ENCODE measurements around the gene TSPAN4. TPM values are rescaled to one million over a fixed set of nuclear protein-coding genes. Genes with fewer than 3 reads are reported as not detected.

Gene TSPAN4
- total RNA-seq, 2 experiments from 2014 or later, result 1.6 to 2.0 TPM

DNA sequence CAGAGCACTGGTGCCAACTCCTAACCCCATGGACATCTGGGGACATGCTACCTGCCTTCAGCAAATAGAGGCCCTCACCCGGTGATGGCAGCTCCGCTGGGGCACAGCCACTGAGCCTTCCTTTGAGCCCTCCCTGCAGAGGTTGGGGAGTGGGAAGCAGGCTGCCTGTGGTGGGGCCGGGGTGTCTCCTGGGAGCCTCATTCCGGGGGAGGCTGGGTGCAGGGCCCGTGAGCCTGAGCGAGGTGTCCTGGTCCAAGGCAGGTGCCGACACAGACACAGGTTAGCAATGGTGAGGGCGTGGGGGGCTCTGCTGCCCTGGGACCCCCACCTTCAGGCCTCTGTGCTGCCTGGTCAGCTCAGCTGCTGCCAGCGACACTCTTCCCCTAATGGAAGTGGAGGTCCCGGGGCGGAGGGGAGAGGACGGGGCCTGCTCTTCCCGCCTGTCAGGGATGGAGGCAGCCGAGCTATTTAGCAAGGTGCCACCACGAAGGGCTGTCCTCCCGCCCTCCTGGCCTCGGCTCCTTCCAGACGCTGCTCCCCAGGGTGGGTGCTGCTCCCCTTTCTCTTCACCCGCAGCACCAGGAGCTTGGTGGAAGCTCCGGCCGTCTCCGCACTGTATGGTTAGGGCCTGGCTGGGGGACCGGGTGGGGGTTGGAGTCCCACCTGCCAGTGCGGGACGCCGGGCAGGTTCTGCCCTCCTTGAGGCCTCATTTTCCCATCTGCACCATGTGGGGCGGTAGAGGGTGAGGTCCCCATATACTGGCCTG, 11.2 kb downstream of the TSPAN4 start:
- no peak overlapping the region for H3K27ac ChIP-seq (ENCODE audit: low read depth in 1 of 2, low read length in 2 of 2)
- CTCF ChIA-PET, result no interaction called here
- H3K9me3 Mint-ChIP-seq, result no peaks in the 10 kb centered on the region
- POLR2A ChIA-PET, result no interaction called here
- DNase-seq (no peak), ATAC-seq (ENCODE audit: poor library complexity) (no peak)
- intact Hi-C loops (cut with DNase I, micrococcal nuclease), result no loop called here
- no peaks in the 10 kb centered on the region for H3K27me3 Mint-ChIP-seq
- TF ChIP-seq, protein P1, sequence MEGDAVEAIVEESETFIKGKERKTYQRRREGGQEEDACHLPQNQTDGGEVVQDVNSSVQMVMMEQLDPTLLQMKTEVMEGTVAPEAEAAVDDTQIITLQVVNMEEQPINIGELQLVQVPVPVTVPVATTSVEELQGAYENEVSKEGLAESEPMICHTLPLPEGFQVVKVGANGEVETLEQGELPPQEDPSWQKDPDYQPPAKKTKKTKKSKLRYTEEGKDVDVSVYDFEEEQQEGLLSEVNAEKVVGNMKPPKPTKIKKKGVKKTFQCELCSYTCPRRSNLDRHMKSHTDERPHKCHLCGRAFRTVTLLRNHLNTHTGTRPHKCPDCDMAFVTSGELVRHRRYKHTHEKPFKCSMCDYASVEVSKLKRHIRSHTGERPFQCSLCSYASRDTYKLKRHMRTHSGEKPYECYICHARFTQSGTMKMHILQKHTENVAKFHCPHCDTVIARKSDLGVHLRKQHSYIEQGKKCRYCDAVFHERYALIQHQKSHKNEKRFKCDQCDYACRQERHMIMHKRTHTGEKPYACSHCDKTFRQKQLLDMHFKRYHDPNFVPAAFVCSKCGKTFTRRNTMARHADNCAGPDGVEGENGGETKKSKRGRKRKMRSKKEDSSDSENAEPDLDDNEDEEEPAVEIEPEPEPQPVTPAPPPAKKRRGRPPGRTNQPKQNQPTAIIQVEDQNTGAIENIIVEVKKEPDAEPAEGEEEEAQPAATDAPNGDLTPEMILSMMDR (IDR thresholded peaks at IDR 0.05), result no peak
- H3K27ac Mint-ChIP-seq, result no peak overlapping the region
- H3K27me3 ChIP-seq (ENCODE audit: control insufficient read depth in 1 of 2, insufficient read depth in 2 of 2, low read length in 2 of 2), result peaks cover 2 to 12% of the 10 kb centered on the region in 2 experiments
- no peak overlapping the region for H3K4me3 Mint-ChIP-seq
- H3K36me3 ChIP-seq (ENCODE audit: insufficient read depth, low read length), result no peaks in the 10 kb centered on the region
- no peaks in the 10 kb centered on the region for H3K36me3 Mint-ChIP-seq (ENCODE audit: low read depth)
- H3K4me3 ChIP-seq (ENCODE audit: low read length), result no peak overlapping the region
- H3K4me1 Mint-ChIP-seq (ENCODE audit: low read depth), result no peaks in the 10 kb centered on the region
- H3K4me1 ChIP-seq (ENCODE audit: insufficient read depth, low read length), result peaks cover 6% of the 10 kb centered on the region
- H3K9me3 ChIP-seq (ENCODE audit: control insufficient read depth in 1 of 2, insufficient read depth in 1 of 2, low read length in 2 of 2), result peaks cover 0 to 7% of the 10 kb centered on the region in 2 experiments

DNA sequence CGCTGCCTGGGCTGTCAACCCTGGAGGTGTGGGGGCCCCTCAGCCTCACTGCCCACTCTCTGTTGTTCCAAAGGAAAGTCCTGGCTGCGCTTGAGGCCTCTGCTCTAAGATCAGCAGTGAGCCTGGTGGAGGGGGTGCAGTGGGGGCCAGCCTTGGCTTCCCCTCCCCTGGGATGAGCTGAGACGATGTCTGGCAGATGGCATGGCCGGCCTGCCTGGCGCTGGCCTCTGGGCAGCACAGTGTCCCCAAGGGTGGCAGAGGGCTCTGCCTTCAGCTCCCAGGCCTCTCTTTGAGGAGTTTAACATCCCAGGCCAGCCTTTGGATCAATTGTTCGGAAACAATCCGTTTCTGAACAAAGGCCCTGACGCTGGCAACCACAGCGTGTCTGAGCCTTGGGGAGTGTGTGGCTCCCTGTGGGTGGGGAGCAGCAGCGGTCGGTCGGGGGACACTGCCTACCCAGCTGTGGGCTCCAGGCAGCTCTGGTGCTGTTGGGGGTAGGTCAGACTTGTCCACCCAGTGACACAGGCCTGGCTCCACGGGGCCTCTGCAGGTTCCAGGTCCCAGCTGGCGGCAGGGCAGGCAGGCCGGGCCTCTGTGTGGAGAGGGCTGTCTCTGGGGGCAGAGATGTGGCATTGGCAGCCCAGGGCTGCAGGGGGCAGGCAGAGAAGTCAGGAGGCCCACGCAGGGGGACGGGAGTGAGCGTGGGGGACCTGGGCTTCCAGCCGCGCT, 12.1 kb downstream of the TSPAN4 start:
- Mint-ChIP-seq H3K36me3 (ENCODE audit: low read depth) (no peaks in the 10 kb centered on the region), H3K9me3 (no peaks in the 10 kb centered on the region), H3K4me3 (no peak overlapping the region), H3K27ac (no peak overlapping the region), H3K4me1 (ENCODE audit: low read depth) (no peaks in the 10 kb centered on the region), H3K27me3 (no peaks in the 10 kb centered on the region)
- H3K4me3 ChIP-seq (ENCODE audit: low read length), result no peak overlapping the region
- intact Hi-C loops (cut with DNase I, micrococcal nuclease), result no loop called here
- DNase-seq, result no peak
- TF ChIP-seq, protein P1 (IDR thresholded peaks at IDR 0.05), result no peak
- CTCF ChIA-PET, result no interaction called here
- no peaks in the 10 kb centered on the region for H3K4me1 ChIP-seq (ENCODE audit: insufficient read depth, low read length)
- ATAC-seq (ENCODE audit: poor library complexity), result no peak
- no peaks in the 10 kb centered on the region for H3K36me3 ChIP-seq (ENCODE audit: insufficient read depth, low read length)
- H3K27me3 ChIP-seq (ENCODE audit: control insufficient read depth in 1 of 2, insufficient read depth in 2 of 2, low read length in 2 of 2), result peaks cover 0 to 7% of the 10 kb centered on the region in 2 experiments
- no peak overlapping the region for H3K27ac ChIP-seq (ENCODE audit: low read depth in 1 of 2, low read length in 2 of 2)
- POLR2A ChIA-PET, result no interaction called here
- H3K9me3 ChIP-seq (ENCODE audit: control insufficient read depth in 1 of 2, insufficient read depth in 1 of 2, low read length in 2 of 2), result peaks cover 0 to 10% of the 10 kb centered on the region in 2 experiments

DNA sequence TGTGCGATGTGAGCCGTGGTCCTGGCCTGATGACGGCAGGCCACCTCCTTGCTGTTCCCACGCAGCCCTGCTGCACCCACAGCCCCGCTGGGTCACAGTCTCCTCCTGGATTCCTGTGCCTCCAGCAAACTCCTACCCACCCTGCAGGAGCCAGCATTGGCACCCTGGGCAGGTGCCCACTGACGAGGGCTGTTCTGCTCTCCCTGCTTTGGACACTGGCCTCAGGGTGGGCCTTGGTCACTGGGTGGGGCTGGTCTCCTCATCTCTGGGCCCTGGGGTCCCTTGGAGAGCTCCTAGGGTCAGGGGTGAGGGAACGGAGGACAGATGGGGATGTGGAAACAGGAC, 12.7 kb downstream of the TSPAN4 start:
- Histone ChIP-seq H3K27ac (ENCODE audit: low read depth in 1 of 2, low read length in 2 of 2) (no peak overlapping the region), H3K27me3 (ENCODE audit: control insufficient read depth in 1 of 2, insufficient read depth in 2 of 2, low read length in 2 of 2) (peaks cover 0 to 3% of the 10 kb centered on the region in 2 experiments), H3K36me3 (ENCODE audit: insufficient read depth, low read length) (no peaks in the 10 kb centered on the region), H3K9me3 (ENCODE audit: control insufficient read depth in 1 of 2, insufficient read depth in 1 of 2, low read length in 2 of 2) (peaks cover 0 to 12% of the 10 kb centered on the region in 2 experiments), H3K4me3 (ENCODE audit: low read length) (no peak overlapping the region), H3K4me1 (ENCODE audit: insufficient read depth, low read length) (no peaks in the 10 kb centered on the region)
- Mint-ChIP-seq H3K36me3 (ENCODE audit: low read depth) (no peaks in the 10 kb centered on the region), H3K4me1 (ENCODE audit: low read depth) (no peaks in the 10 kb centered on the region), H3K4me3 (no peak overlapping the region), H3K27ac (no peak overlapping the region), H3K9me3 (no peaks in the 10 kb centered on the region), H3K27me3 (no peaks in the 10 kb centered on the region)
- no peak for DNase-seq
- TF ChIP-seq, protein P1 (IDR thresholded peaks at IDR 0.05), result no peak
- intact Hi-C loops (cut with DNase I, micrococcal nuclease), result no loop called here
- ChIA-PET POLR2A (no interaction called here), CTCF (no interaction called here)
- ATAC-seq (ENCODE audit: poor library complexity), result no peak

All from CD4-positive, alpha-beta T cell (primary cell).